GM12874 (cell line): ENCODE measurements around the gene FMO4.

Source experiments
- TF ChIP-seq, protein P1 (sequence below): IDR thresholded peaks from 2 replicates; pipeline ENCODE4 v1.5.1; 2011; ENCODE audit warnings: low read depth, mild to moderate bottlenecking, control low read depth, low read length, moderate library complexity; ENCODE audit not compliant: insufficient read depth

The FMO4 gene, protein sequence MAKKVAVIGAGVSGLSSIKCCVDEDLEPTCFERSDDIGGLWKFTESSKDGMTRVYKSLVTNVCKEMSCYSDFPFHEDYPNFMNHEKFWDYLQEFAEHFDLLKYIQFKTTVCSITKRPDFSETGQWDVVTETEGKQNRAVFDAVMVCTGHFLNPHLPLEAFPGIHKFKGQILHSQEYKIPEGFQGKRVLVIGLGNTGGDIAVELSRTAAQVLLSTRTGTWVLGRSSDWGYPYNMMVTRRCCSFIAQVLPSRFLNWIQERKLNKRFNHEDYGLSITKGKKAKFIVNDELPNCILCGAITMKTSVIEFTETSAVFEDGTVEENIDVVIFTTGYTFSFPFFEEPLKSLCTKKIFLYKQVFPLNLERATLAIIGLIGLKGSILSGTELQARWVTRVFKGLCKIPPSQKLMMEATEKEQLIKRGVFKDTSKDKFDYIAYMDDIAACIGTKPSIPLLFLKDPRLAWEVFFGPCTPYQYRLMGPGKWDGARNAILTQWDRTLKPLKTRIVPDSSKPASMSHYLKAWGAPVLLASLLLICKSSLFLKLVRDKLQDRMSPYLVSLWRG

DNA sequence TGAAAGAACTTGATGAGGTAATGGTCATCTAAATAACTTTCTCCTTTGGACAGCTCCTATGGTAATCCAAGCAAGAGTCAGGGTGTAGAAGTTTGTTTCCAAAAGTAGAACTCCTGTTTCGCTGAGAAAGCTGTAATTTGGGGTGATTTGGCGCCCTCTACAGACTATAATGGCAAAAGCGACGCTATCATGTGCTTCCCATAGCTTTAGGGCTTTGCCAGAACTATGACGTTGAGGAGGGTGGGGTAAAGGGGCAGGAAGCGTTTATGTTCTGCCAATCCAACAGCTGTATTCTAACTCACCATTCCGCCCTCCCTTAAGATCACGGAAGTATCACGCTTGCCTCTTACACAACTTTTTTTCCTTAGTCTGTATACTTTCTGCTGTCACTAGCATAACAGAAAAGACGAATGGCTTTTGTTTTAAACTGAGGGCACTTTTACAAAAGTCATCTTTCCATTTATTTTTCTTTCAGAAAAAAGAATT is at the start of gene FMO4:
FMO4 (plus strand) TSS at position 349 of the 486 bp plus-strand sequence. CDS start 5,643 bp downstream, outside the sequence.
- TF ChIP-seq, protein P1, sequence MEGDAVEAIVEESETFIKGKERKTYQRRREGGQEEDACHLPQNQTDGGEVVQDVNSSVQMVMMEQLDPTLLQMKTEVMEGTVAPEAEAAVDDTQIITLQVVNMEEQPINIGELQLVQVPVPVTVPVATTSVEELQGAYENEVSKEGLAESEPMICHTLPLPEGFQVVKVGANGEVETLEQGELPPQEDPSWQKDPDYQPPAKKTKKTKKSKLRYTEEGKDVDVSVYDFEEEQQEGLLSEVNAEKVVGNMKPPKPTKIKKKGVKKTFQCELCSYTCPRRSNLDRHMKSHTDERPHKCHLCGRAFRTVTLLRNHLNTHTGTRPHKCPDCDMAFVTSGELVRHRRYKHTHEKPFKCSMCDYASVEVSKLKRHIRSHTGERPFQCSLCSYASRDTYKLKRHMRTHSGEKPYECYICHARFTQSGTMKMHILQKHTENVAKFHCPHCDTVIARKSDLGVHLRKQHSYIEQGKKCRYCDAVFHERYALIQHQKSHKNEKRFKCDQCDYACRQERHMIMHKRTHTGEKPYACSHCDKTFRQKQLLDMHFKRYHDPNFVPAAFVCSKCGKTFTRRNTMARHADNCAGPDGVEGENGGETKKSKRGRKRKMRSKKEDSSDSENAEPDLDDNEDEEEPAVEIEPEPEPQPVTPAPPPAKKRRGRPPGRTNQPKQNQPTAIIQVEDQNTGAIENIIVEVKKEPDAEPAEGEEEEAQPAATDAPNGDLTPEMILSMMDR = peak; percentile 68

DNA sequence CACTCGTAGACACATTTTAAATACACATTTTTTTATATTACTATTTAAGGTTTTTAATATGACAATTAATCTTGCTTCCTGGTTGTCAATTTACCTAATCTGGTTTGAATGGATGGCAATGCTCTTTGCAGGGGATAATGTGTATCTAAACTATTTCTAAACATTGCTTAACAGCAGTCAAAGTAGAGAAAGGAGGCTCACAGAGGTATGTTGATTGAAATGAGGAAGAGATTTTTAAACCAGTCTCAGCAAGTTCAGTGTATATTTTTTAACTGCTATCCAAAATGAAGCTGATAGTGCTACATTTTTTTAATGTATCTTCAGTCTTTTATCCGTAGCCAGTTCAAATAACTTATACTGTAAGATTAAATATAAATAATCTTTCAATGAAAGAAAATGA is 48.3 kb upstream of the FMO4 start:
- TF ChIP-seq, protein P1 = no peak

DNA sequence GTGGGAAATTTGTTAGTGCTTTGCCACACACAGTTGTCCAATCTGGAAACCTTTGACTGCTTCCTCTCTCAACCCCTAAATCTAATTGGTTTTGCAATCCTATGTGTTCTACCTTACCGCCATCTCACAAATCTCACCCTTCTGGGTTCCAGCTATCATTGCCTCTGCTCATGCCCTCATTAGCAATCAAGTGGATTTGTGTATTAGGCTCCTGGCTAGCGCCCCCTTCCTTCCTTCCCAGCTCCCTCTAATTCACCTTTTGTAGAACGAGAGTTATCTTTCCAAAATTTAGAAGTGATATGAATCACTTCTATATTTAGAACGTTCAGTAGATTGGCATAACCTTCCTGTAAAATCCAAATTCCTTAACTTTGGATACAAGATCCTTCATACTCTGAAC is 47.1 kb upstream of the FMO4 start:
- TF ChIP-seq, protein P1 = no peak

DNA sequence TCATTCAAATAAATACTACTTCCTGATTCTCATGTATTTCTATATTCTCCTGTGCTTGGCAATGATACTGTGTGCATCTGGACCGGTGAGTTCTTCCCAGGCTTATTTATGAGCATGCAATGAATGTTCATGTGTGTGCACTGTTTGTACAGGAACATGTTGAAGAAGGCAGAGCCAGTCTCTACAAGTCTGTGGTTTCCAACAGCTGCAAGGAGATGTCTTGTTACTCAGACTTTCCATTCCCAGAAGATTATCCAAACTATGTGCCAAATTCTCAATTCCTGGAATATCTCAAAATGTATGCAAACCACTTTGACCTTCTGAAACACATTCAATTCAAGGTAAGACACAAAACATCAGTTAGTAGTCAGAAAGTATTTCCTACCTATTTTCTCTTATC is 46.6 kb upstream of the FMO4 start:
- TF ChIP-seq, protein P1 = no peak

DNA sequence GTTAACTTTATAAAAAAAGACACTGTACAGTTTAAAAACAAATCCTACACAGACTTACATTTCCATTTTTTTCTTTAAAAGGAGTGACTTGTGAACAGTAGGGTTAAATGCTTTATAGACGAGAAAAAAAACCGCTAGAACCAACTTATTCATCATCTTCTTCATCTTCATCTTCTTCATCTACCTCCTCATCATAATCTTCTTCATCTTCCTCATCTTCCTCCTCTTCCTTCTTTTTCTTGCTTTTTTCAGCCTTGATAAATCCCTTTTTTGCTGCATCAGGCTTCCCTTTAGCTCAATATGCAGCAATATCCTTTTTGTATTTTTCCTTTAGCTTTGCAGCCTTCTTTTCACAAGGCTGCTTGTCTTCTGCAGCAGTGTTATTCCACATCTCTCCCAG is 43.2 kb upstream of the FMO4 start:
- TF ChIP-seq, protein P1 = no peak

DNA sequence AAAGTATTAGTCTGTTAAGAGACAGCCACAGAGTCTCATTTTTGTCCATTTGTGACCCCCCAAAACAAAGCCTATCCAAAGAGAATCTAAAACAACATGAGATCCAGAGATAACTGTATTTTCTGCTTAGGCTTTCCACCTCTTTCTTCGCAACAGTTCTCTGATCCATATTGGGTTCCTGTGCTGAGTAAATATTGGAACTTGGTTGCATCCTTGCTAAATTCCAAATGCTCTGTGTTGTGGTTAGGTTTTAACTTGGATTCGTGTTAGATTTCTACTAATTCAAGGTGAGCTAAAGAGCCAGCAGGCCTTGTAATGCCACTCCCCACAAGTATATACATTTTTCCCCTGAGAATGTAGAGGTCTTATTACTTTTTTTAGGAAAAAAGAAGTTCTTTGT is 36.4 kb upstream of the FMO4 start:
- TF ChIP-seq, protein P1 = no peak

DNA sequence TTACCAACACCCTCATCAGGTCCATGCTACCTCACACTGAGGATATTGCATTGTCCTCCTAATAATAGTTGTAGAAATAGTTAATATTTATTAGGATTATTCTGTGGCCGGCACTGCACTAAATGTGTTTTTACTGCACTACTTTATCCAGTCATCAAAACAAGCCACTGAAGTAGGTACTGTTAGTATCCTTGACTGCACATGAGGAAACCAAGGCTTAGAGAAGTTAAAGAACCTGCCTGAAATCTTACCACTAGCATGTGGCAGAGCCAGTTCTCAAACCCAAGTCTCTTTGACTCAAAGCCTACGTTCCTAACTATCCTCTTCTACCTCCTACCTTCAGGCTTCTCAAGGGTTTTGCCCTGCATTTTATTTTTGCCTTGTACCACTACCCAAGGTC is 34.7 kb upstream of the FMO4 start:
- TF ChIP-seq, protein P1 = no peak
